ENCODE measurements around the gene ENPP3.

DNA sequence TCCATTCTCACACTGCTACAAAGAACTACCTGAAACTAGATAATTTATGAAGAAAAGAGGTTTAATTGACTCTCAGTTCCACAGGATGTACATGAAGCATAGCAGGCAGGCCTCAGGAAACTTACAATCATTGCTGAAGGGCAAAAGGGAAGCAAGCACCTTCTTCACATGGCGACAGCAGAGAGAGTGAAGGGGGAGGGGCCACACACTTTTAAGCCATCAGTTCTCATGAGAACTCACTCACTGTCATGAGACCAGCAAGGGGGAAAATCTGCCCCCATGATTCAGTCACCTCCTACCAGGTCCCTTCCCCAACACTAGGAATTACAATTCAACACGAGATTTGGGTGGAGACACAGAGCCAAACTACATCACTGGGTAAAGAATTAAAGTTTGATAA lies 158.3 kb downstream of the ENPP3 start:
- TF ChIP-seq, protein P1, sequence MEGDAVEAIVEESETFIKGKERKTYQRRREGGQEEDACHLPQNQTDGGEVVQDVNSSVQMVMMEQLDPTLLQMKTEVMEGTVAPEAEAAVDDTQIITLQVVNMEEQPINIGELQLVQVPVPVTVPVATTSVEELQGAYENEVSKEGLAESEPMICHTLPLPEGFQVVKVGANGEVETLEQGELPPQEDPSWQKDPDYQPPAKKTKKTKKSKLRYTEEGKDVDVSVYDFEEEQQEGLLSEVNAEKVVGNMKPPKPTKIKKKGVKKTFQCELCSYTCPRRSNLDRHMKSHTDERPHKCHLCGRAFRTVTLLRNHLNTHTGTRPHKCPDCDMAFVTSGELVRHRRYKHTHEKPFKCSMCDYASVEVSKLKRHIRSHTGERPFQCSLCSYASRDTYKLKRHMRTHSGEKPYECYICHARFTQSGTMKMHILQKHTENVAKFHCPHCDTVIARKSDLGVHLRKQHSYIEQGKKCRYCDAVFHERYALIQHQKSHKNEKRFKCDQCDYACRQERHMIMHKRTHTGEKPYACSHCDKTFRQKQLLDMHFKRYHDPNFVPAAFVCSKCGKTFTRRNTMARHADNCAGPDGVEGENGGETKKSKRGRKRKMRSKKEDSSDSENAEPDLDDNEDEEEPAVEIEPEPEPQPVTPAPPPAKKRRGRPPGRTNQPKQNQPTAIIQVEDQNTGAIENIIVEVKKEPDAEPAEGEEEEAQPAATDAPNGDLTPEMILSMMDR (IDR thresholded peaks at IDR 0.05), result no peak
- no peak for TF ChIP-seq POLR2AphosphoS5 (IDR thresholded peaks at IDR 0.05; ENCODE audit: insufficient read depth in 1 of 2, low read depth in 1 of 2)
